ENCODE measurements around the gene COLEC12. TPM values are rescaled to one million over a fixed set of nuclear protein-coding genes. Genes with fewer than 3 reads are reported as not detected.

COLEC12 gene
- total RNA-seq, 1 experiment from 2014 or later = not detected

GRCh38 chr18:416930-417329, 83.6 kb downstream of the COLEC12 start:
- ChIA-PET RAD21 (ENCODE audit: low non-redundant PET in 1 of 2, low total read pairs in 2 of 2, uncharacterized antibody in 2 of 2, unreplicated experiment in 2 of 2) (no interaction called here), POLR2A (no interaction called here), CTCF (no interaction called here)
- Histone ChIP-seq H3K27me3 (ENCODE audit: insufficient read depth, low read length) (no peaks in the 10 kb centered on the region), H3K9me3 (ENCODE audit: control insufficient read depth in 1 of 2, insufficient read depth in 1 of 2, low read depth in 1 of 2, low read length in 2 of 2) (no peaks in the 10 kb centered on the region), H3K9ac (ENCODE audit: low read length) (no peak overlapping the region), H4K20me1 (ENCODE audit: insufficient read depth) (no peaks in the 10 kb centered on the region), H3K4me3 (replicated peaks in 1 of 2; ENCODE audit: low read depth in 1 of 2, low read length in 2 of 2) (no peak overlapping the region), H3K27ac (ENCODE audit: low read depth, low read length) (no peak overlapping the region), H2AFZ (ENCODE audit: low read depth, low read length, poor library complexity, severe bottlenecking) (no peak overlapping the region), H3K36me3 (ENCODE audit: control insufficient read depth in 1 of 2, insufficient read depth in 2 of 2, low read length in 2 of 2) (no peaks in the 10 kb centered on the region), H3K4me2 (ENCODE audit: low read length) (no peak overlapping the region), H3K79me2 (ENCODE audit: insufficient read depth, low read length) (no peaks in the 10 kb centered on the region), H3K4me1 (ENCODE audit: control insufficient read depth in 1 of 2, insufficient read depth in 2 of 2, low read length in 2 of 2) (peaks cover 2 to 19% of the 10 kb centered on the region in 2 experiments; a peak in 2 of 4 replicates), H3K9me2 (ENCODE audit: insufficient read depth) (no peaks in the 10 kb centered on the region)
- no TSS peak for BruUV-seq (replicated peaks)
- no peak for DNase-seq (ENCODE audit: low read depth, low spot score)
- TF ChIP-seq EZH2phosphoT487 (IDR thresholded peaks at IDR 0.05; ENCODE audit: borderline replicate concordance) (no peak), CBX3 (IDR thresholded peaks at IDR 0.05; ENCODE audit: low read depth) (no peak), EZH2 (IDR thresholded peaks at IDR 0.05) (no peak), CEBPB (IDR thresholded peaks at IDR 0.05; ENCODE audit: low read depth) (no peak), TCF7L2 (IDR thresholded peaks at IDR 0.05; ENCODE audit: borderline replicate concordance, extremely low read depth, insufficient read depth, insufficient read length) (no peak), FOSL1 (IDR thresholded peaks at IDR 0.05; ENCODE audit: low read depth) (no peak)
- TF ChIP-seq, protein P1, sequence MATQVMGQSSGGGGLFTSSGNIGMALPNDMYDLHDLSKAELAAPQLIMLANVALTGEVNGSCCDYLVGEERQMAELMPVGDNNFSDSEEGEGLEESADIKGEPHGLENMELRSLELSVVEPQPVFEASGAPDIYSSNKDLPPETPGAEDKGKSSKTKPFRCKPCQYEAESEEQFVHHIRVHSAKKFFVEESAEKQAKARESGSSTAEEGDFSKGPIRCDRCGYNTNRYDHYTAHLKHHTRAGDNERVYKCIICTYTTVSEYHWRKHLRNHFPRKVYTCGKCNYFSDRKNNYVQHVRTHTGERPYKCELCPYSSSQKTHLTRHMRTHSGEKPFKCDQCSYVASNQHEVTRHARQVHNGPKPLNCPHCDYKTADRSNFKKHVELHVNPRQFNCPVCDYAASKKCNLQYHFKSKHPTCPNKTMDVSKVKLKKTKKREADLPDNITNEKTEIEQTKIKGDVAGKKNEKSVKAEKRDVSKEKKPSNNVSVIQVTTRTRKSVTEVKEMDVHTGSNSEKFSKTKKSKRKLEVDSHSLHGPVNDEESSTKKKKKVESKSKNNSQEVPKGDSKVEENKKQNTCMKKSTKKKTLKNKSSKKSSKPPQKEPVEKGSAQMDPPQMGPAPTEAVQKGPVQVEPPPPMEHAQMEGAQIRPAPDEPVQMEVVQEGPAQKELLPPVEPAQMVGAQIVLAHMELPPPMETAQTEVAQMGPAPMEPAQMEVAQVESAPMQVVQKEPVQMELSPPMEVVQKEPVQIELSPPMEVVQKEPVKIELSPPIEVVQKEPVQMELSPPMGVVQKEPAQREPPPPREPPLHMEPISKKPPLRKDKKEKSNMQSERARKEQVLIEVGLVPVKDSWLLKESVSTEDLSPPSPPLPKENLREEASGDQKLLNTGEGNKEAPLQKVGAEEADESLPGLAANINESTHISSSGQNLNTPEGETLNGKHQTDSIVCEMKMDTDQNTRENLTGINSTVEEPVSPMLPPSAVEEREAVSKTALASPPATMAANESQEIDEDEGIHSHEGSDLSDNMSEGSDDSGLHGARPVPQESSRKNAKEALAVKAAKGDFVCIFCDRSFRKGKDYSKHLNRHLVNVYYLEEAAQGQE (IDR thresholded peaks at IDR 0.05; ENCODE audit: low read depth) = no peak
- intact Hi-C loops (cut with micrococcal nuclease) = no loop called here
- ATAC-seq = no peak

Data from HCT116 (cell line).